Activated T-helper 9 cell treated with anti-CD3 and anti-CD28 coated beads, Interleukin-2, amount 50 U/mL, for 16 hours (primary cell): ENCODE measurements around the gene RAVER1.
A peak's percentile ranks its signal among the peaks of the same experiment; 100 is the strongest.

ENCODE experiments used
- DNase-seq: peaks from one replicate; pipeline ENCODE4 v3.0.0-alpha.2; 2020; ENCODE audit warnings: low read depth

The RAVER1 gene

DNA sequence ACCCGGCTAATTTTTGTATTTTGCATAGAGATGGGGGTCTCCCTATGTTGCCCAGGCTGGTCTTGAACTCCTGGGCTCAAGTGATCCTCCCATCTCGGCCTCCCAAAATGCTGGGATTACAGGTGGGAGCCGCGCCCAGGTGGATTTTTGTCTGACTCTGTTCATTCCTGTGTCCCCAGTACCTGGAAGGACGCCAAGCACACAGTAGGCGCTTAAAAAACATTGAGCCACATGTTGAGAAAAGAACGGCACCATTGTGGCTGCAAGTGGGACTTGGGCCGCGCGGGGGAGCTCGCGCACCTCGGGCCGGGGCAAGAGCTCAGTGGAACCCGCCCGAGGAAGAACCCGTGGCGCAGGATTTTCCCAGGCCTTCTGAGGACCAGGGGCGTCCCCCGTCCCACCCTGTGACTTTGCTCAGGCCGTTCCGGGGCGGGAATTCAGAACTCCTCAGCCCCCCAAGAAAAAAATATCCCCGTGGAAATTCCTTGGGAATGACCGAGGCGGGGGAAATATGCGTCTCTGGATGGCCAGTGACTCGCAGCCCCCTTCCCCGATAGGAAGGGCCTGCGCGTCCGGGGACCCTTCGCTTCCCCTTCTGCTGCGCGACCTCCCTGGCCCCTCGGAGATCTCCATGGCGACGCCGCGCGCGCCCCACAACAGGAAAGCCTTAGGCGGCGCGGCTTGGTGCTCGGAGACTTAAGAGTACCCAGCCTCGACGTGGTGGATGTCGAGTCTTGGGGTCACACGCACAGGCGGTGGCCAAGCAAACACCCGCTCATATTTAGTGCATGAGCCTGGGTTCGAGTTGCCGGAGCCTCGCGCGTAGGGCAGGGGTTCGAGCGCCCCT, 63.8 kb downstream of the RAVER1 start:
- peak; percentile 82 for DNase-seq

DNA sequence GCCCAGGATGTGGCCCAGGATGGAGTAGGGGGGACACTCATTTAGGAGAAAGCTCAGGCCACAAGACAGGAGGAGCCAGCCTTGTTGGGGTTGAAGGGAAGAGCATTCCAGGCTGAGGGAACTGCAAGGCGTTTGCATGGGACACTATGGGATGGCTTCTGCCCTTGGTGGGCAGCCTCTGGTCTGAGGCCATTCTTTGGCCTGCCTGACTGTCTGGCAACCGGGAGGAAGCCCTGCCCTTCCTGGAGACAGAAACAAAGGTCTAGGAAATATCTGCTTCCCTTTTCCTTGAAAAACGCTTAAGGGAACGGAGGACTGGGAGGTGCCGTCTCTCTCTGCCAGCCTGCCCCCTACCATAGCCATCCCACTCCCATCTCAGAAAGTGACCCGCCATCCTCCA, 65.3 kb downstream of the RAVER1 start:
- no peak for DNase-seq

DNA sequence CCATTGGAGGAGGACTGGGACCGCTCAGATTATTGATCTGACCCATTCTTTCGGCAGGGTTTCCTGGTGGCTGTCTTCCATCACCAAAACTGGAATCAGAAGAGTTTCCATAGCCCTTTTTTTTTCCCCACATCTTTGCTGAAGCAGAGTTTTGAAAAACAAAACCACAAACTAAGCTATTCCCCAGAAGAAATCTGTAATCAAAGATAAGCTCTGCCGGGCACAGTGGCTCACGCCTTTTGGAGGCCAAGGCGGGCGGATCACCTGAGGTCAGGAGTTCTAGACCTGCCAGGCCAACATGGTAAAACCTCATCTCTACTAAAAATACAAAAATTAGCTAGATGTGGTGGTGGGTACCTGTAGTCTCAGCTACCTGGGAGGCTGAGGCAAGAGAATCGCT, 66.6 kb downstream of the RAVER1 start:
- DNase-seq = no peak
